Trophoblast cell (in vitro differentiated cells and primary cell): ENCODE data around the gene OTUD7B.

ENCODE experiments used
- DNase-seq, 2 donors: peaks; one replicate each; pipeline ENCODE4 v3.0.0-alpha.2; 2016
- H2AFZ ChIP-seq: 2 replicates; pipeline ENCODE4 v1.6.1; 2013; ENCODE audit warnings: low read length, moderate library complexity, mild to moderate bottlenecking; ENCODE audit not compliant: insufficient read depth, poor library complexity
- H2AK5ac ChIP-seq: 2 replicates; pipeline ENCODE4 v1.6.1; 2013; ENCODE audit warnings: mild to moderate bottlenecking, low read length
- H2BK120ac ChIP-seq: 2 replicates; pipeline ENCODE4 v1.6.1; 2013; ENCODE audit warnings: low read length, mild to moderate bottlenecking, moderate library complexity; ENCODE audit not compliant: insufficient read depth, poor library complexity
- H2BK12ac ChIP-seq: 2 replicates; pipeline ENCODE4 v1.6.1; 2013; ENCODE audit warnings: mild to moderate bottlenecking, low read length, moderate library complexity
- H2BK5ac ChIP-seq: 2 replicates; pipeline ENCODE4 v1.6.1; 2013; ENCODE audit warnings: low read length, low read depth, moderate library complexity, mild to moderate bottlenecking; ENCODE audit not compliant: poor library complexity
- H3K14ac ChIP-seq: 2 replicates; pipeline ENCODE4 v1.6.1; 2013; ENCODE audit warnings: mild to moderate bottlenecking, low read length
- H3K18ac ChIP-seq: 2 replicates; pipeline ENCODE4 v1.6.1; 2013; ENCODE audit warnings: mild to moderate bottlenecking, low read length
- H3K23ac ChIP-seq: 2 replicates; pipeline ENCODE4 v1.6.1; 2013; ENCODE audit warnings: low read length
- H3K27ac ChIP-seq: 2 replicates; pipeline ENCODE4 v1.5.1; 2013; ENCODE audit warnings: low read depth, mild to moderate bottlenecking, inconsistent platforms, low read length, moderate library complexity
- H3K27me3 ChIP-seq: 2 replicates; pipeline ENCODE4 v1.6.1; 2013; ENCODE audit warnings: inconsistent platforms, mild to moderate bottlenecking, low read length, moderate library complexity; ENCODE audit not compliant: insufficient read depth
- H3K36me3 ChIP-seq, 2 experiments: 1 replicate in 1 of 2; 2 replicates in 1 of 2; pipeline ENCODE4 v1.6.1; 2013; ENCODE audit warnings: low read length in 2 of 2, mild to moderate bottlenecking in 2 of 2, moderate library complexity in 1 of 2; ENCODE audit not compliant: insufficient read depth in 2 of 2, control insufficient read depth in 1 of 2
- H3K4ac ChIP-seq: 2 replicates; pipeline ENCODE4 v1.6.1; 2013; ENCODE audit warnings: low read depth, mild to moderate bottlenecking, low read length, moderate library complexity
- H3K4me1 ChIP-seq, 2 experiments: 1 replicate in 1 of 2; 2 replicates in 1 of 2; pipeline ENCODE4 v1.6.1; 2013; ENCODE audit warnings: low read length in 2 of 2, mild to moderate bottlenecking in 2 of 2, moderate library complexity in 1 of 2; ENCODE audit not compliant: insufficient read depth in 2 of 2, control insufficient read depth in 1 of 2
- H3K4me2 ChIP-seq: 2 replicates; pipeline ENCODE4 v1.6.1; 2013; ENCODE audit warnings: inconsistent platforms, mild to moderate bottlenecking, low read length, moderate library complexity
- H3K4me3 ChIP-seq: 2 replicates; pipeline ENCODE4 v1.5.1; 2013; ENCODE audit warnings: mild to moderate bottlenecking, low read depth, low read length, inconsistent platforms
- H3K79me1 ChIP-seq: one replicate; pipeline ENCODE4 v1.6.1; 2013; ENCODE audit warnings: low read length
- H3K79me2 ChIP-seq: 2 replicates; pipeline ENCODE4 v1.6.1; 2013; ENCODE audit warnings: low read length, mild to moderate bottlenecking; ENCODE audit not compliant: control insufficient read depth, insufficient read depth, poor library complexity
- H3K9ac ChIP-seq: 2 replicates; pipeline ENCODE4 v1.6.1; 2013; ENCODE audit warnings: mild to moderate bottlenecking, low read length
- H3K9me3 ChIP-seq: 2 replicates; pipeline ENCODE4 v1.6.1; 2013; ENCODE audit warnings: low read depth, mild to moderate bottlenecking, control low read depth, inconsistent platforms, low read length; ENCODE audit not compliant: insufficient read depth
- H4K12ac ChIP-seq: 2 replicates; pipeline ENCODE4 v1.6.1; 2013; ENCODE audit warnings: low read depth, mild to moderate bottlenecking, low read length, moderate library complexity
- H4K8ac ChIP-seq: 2 replicates; pipeline ENCODE4 v1.6.1; 2013; ENCODE audit warnings: low read depth, mild to moderate bottlenecking, low read length, moderate library complexity
- H4K91ac ChIP-seq: one replicate; pipeline ENCODE4 v1.6.1; 2013; ENCODE audit warnings: low read depth, mild to moderate bottlenecking, low read length, moderate library complexity
- WGBS: extraction: QIAGEN DNeasy Blood & Tissue Kit; methylation state at CpG from one replicate; pipeline ENCODE4 v1.1.7; 2013; ENCODE audit warnings: missing lambda C conversion rate; ENCODE audit not compliant: insufficient read length, insufficient coverage; ENCODE audit errors: extremely low coverage; 5-methylcytosine and 5-hydroxymethylcytosine counted together

Gene OTUD7B

GRCh38 chr1:149914545-149914944, 96.0 kb downstream of the OTUD7B start:
- no CpG with 5 or more reads among the region's 1 CpG for WGBS
- Histone ChIP-seq H4K12ac (no peak overlapping the region), H3K23ac (no peak overlapping the region), H3K79me1 (peaks cover 2% of the 10 kb centered on the region), H3K27ac (no peak overlapping the region), H3K14ac (no peak overlapping the region), H4K91ac (no peak overlapping the region), H3K4me3 (no peak overlapping the region), H2AK5ac (no peak overlapping the region), H3K4ac (no peak overlapping the region), H2BK120ac (no peak overlapping the region), H3K27me3 (no peaks in the 10 kb centered on the region), H3K18ac (no peak overlapping the region), H2BK12ac (no peak overlapping the region), H3K9me3 (no peaks in the 10 kb centered on the region), H3K79me2 (no peaks in the 10 kb centered on the region), H3K4me1 (peaks cover 24 to 26% of the 10 kb centered on the region in 2 experiments), H3K9ac (no peak overlapping the region), H2AFZ (no peak overlapping the region), H3K4me2 (no peak overlapping the region), H2BK5ac (no peak overlapping the region), H4K8ac (no peak overlapping the region), H3K36me3 (peaks cover 9 to 10% of the 10 kb centered on the region in 2 experiments)
- no peak for DNase-seq

GRCh38 chr1:149906570-149907075, 103.9 kb downstream of the OTUD7B start:
- Histone ChIP-seq H3K23ac (no peak overlapping the region), H4K91ac (no peak overlapping the region), H3K79me2 (no peaks in the 10 kb centered on the region), H2BK5ac (no peak overlapping the region), H3K27me3 (no peaks in the 10 kb centered on the region), H2BK120ac (no peak overlapping the region), H3K79me1 (no peaks in the 10 kb centered on the region), H4K8ac (no peak overlapping the region), H3K18ac (no peak overlapping the region), H3K14ac (no peak overlapping the region), H3K4me2 (no peak overlapping the region), H3K27ac (no peak overlapping the region), H2BK12ac (no peak overlapping the region), H3K4ac (no peak overlapping the region), H2AFZ (no peak overlapping the region), H3K9ac (no peak overlapping the region), H3K9me3 (no peaks in the 10 kb centered on the region), H3K36me3 (peaks cover 8 to 13% of the 10 kb centered on the region in 2 experiments), H4K12ac (no peak overlapping the region), H3K4me3 (no peak overlapping the region), H2AK5ac (no peak overlapping the region), H3K4me1 (peaks cover 18 to 30% of the 10 kb centered on the region in 2 experiments)
- peak in 1 of 2 donors; percentile 43 for DNase-seq
- no CpG with 5 or more reads among the region's 10 CpGs for WGBS

- Histone ChIP-seq H3K18ac (no peak overlapping the region), H3K23ac (no peak overlapping the region)
- no CpG with 5 or more reads among the region's 5 CpGs for WGBS
Observed at GRCh38 chr1:149903836-149904491, 106.6 kb downstream of the OTUD7B start.

GRCh38 chr1:149899460-149900284, 110.9 kb downstream of the OTUD7B start, which contains the start of gene BOLA1:
TSS of gene BOLA1 (plus strand) at chr1:149899568. CDS start at chr1:149900060, 492 bp downstream.
- H2BK5ac ChIP-seq: peak within 1 kb of the TSS; percentile 15
- peak within 1 kb of the TSS; percentile 5 for H2BK12ac ChIP-seq
- peak within 1 kb of the TSS; percentile 66 for H3K4me2 ChIP-seq
- H3K4me3 ChIP-seq: peak within 1 kb of the TSS; percentile 70
- no CpG with 5 or more reads among the region's 65 CpGs for WGBS
- peak within 1 kb of the TSS; percentile 86 for H4K8ac ChIP-seq
- H3K27ac ChIP-seq: peak within 1 kb of the TSS; percentile 35
- peaks cover 11 to 20% of the 10 kb centered on the region in 2 experiments for H3K4me1 ChIP-seq
- DNase-seq: peak; percentile 86 to 93
- no peaks in the 10 kb centered on the region for H3K9me3 ChIP-seq
- no peaks in the 10 kb centered on the region for H3K27me3 ChIP-seq
- no peak within 1 kb of the TSS for H3K23ac ChIP-seq
- peak within 1 kb of the TSS; percentile 59 for H3K9ac ChIP-seq
- peak within 1 kb of the TSS; percentile 49 for H2BK120ac ChIP-seq
- H4K91ac ChIP-seq: peak within 1 kb of the TSS; percentile 81
- H4K12ac ChIP-seq: peak within 1 kb of the TSS; percentile 48
- H3K79me2 ChIP-seq: peaks cover 4% of the 10 kb centered on the region
- peaks cover 6% of the 10 kb centered on the region for H3K79me1 ChIP-seq
- H3K18ac ChIP-seq: peak within 1 kb of the TSS; percentile 53
- H3K14ac ChIP-seq: peak within 1 kb of the TSS; percentile 10
- H3K4ac ChIP-seq: peak within 1 kb of the TSS; percentile 33
- peak within 1 kb of the TSS; percentile 59 for H2AFZ ChIP-seq
- no peaks in the 10 kb centered on the region for H3K36me3 ChIP-seq
- peak within 1 kb of the TSS; percentile 50 for H2AK5ac ChIP-seq

More at GRCh38 chr1:149903836-149904491, 106.6 kb downstream of the OTUD7B start:
- H2AK5ac ChIP-seq: no peak overlapping the region
- H3K4me2 ChIP-seq: no peak overlapping the region
- H2BK12ac ChIP-seq: no peak overlapping the region
- H3K79me2 ChIP-seq: peaks cover 4% of the 10 kb centered on the region
- H3K9me3 ChIP-seq: no peaks in the 10 kb centered on the region
- DNase-seq: no peak
- H4K8ac ChIP-seq: peak overlapping the region; percentile 55
- H2BK5ac ChIP-seq: peak overlapping the region; percentile 29
- peak overlapping the region; percentile 21 for H2AFZ ChIP-seq
- H3K27me3 ChIP-seq: no peaks in the 10 kb centered on the region
- H3K9ac ChIP-seq: no peak overlapping the region
- H2BK120ac ChIP-seq: no peak overlapping the region
- peak overlapping the region; percentile 16 for H4K91ac ChIP-seq
- H3K79me1 ChIP-seq: peaks cover 6% of the 10 kb centered on the region
- no peak overlapping the region for H4K12ac ChIP-seq
- H3K4me1 ChIP-seq: peaks cover 11 to 27% of the 10 kb centered on the region in 2 experiments
- H3K4ac ChIP-seq: no peak overlapping the region
- peaks cover 6 to 13% of the 10 kb centered on the region in 2 experiments for H3K36me3 ChIP-seq
- no peak overlapping the region for H3K14ac ChIP-seq
- no peak overlapping the region for H3K4me3 ChIP-seq
- H3K27ac ChIP-seq: no peak overlapping the region
